HG03521 (cell line): ENCODE results near the gene PIEZO2.

Experiments
- ATAC-seq: cut with Tn5 transposase; IDR thresholded peaks from one replicate; pipeline ENCODE4 v1.9.1; 2021; ENCODE audit warnings: mild to moderate bottlenecking, moderate library complexity; ENCODE audit not compliant: unreplicated experiment

Gene PIEZO2

GRCh38 chr18:11114653-11115052 lies 34.7 kb downstream of the PIEZO2 start:
- ATAC-seq = no peak

GRCh38 chr18:11113937-11114336 lies 35.4 kb downstream of the PIEZO2 start:
- ATAC-seq = no peak

- no peak for ATAC-seq
Measured at GRCh38 chr18:11113046-11113548, 36.3 kb downstream of the PIEZO2 start.

- no peak for ATAC-seq
Measured at GRCh38 chr18:11112286-11112685, 37.1 kb downstream of the PIEZO2 start.

GRCh38 chr18:11110509-11110908 lies 38.9 kb downstream of the PIEZO2 start:
- ATAC-seq = no peak

- ATAC-seq = no peak
Measured at GRCh38 chr18:11108947-11109346, 40.4 kb downstream of the PIEZO2 start.

GRCh38 chr18:11106894-11107293 lies 42.5 kb downstream of the PIEZO2 start:
- ATAC-seq = no peak

- ATAC-seq = no peak
Measured at GRCh38 chr18:11105463-11105862, 43.9 kb downstream of the PIEZO2 start.

- no peak for ATAC-seq
Measured at GRCh38 chr18:11104307-11104706, 45.1 kb downstream of the PIEZO2 start.

GRCh38 chr18:11096839-11097750 lies 52.3 kb downstream of the PIEZO2 start:
- ATAC-seq = no peak

- no peak for ATAC-seq
Measured at GRCh38 chr18:11096411-11096810, 53.0 kb downstream of the PIEZO2 start.

- no peak for ATAC-seq
Measured at GRCh38 chr18:11095674-11096293, 53.6 kb downstream of the PIEZO2 start.

GRCh38 chr18:11095211-11095610 lies 54.2 kb downstream of the PIEZO2 start:
- ATAC-seq = no peak

GRCh38 chr18:11091746-11092145 lies 57.6 kb downstream of the PIEZO2 start:
- ATAC-seq = no peak

- ATAC-seq = no peak
Measured at GRCh38 chr18:11089931-11090715, 59.2 kb downstream of the PIEZO2 start.

- no peak for ATAC-seq
Measured at GRCh38 chr18:11081009-11081532, 68.3 kb downstream of the PIEZO2 start.

- ATAC-seq = no peak
Measured at GRCh38 chr18:11078491-11078890, 70.9 kb downstream of the PIEZO2 start.

GRCh38 chr18:11077548-11078187 lies 71.7 kb downstream of the PIEZO2 start:
- no peak for ATAC-seq

- no peak for ATAC-seq
Measured at GRCh38 chr18:11074889-11075288, 74.5 kb downstream of the PIEZO2 start.

GRCh38 chr18:11073971-11074370 lies 75.4 kb downstream of the PIEZO2 start:
- ATAC-seq = no peak

- ATAC-seq = no peak
Measured at GRCh38 chr18:11072632-11073031, 76.7 kb downstream of the PIEZO2 start.
